PC-9 (cell line): ENCODE results near the gene HAUS5. TPM values are rescaled to one million over a fixed set of nuclear protein-coding genes. Genes with fewer than 3 reads are reported as not detected.

Experiments used
- BruUV-seq: library from RNA; stranded (reverse); fragments of 400-500 nt; replicated peaks from 2 replicates; lab custom pipeline; 2021; lab: Mats Ljungman, UMichigan
- CTCF ChIA-PET: fragments of 300-600 bp; sonication (Branson Sonifier 250); formaldehyde crosslinking; loops from one replicate; lab custom pipeline; 2022; ENCODE audit warnings: antibody characterized with exemption; lab: Charles Lee
- POLR2A ChIA-PET: fragments of 300-600 bp; sonication (Branson Sonifier 250); formaldehyde crosslinking; loops from one replicate; lab custom pipeline; 2022; ENCODE audit warnings: antibody characterized with exemption; ENCODE audit not compliant: unreplicated experiment; lab: Charles Lee
- DNase-seq, 2 experiments: peaks; one replicate each; pipeline versions ENCODE4 v3.0.0 to v3.0.0-alpha.2; 2015 to 2022; ENCODE audit warnings: mixed read lengths in 1 of 2
- H2AFZ ChIP-seq: fragments of 200-600 bp; sonication (generic); 2 replicates; pipeline ENCODE4 v1.8.1; 2017; ENCODE audit warnings: antibody characterized with exemption
- H3F3A ChIP-seq: fragments of 200-600 bp; sonication (generic); 2 replicates; pipeline ENCODE4 v1.8.1; 2017; ENCODE audit warnings: antibody characterized with exemption, mild to moderate bottlenecking, low read depth; ENCODE audit not compliant: insufficient read depth
- H3K27ac ChIP-seq: fragments of 200-600 bp; sonication (generic); 2 replicates; pipeline ENCODE4 v1.6.1; 2016; ENCODE audit warnings: mixed run types
- H3K27me3 ChIP-seq: fragments of 200-600 bp; sonication (generic); 2 replicates; pipeline ENCODE4 v1.6.1; 2016; ENCODE audit warnings: low read depth, mixed run types; ENCODE audit not compliant: insufficient read depth
- H3K36me3 ChIP-seq: fragments of 200-600 bp; sonication (generic); 2 replicates; pipeline ENCODE4 v1.6.1; 2016; ENCODE audit warnings: low read depth, mixed run types
- H3K4me1 ChIP-seq: fragments of 200-600 bp; sonication (generic); replicated peaks from 2 replicates; pipeline ENCODE4 v1.6.1; 2016; ENCODE audit warnings: mixed run types; ENCODE audit not compliant: insufficient read depth
- H3K4me2 ChIP-seq: fragments of 200-600 bp; sonication (generic); 2 replicates; pipeline ENCODE4 v1.6.1; 2017; ENCODE audit warnings: mixed run types
- H3K4me3 ChIP-seq: fragments of 200-600 bp; sonication (generic); 2 replicates; pipeline ENCODE4 v1.6.1; 2016; ENCODE audit warnings: mixed run types
- H3K79me2 ChIP-seq: fragments of 200-600 bp; sonication (generic); 2 replicates; pipeline ENCODE4 v1.6.1; 2017; ENCODE audit warnings: low read depth, mixed run types
- H3K9me2 ChIP-seq: fragments of 200-600 bp; sonication (generic); 2 replicates; pipeline ENCODE4 v1.8.1; 2017; ENCODE audit warnings: mild to moderate bottlenecking; ENCODE audit not compliant: insufficient read depth
- H3K9me3 ChIP-seq: fragments of 200-600 bp; sonication (generic); 2 replicates; pipeline ENCODE4 v1.8.1; 2016; ENCODE audit warnings: low read depth; ENCODE audit not compliant: insufficient read depth
- H4K20me1 ChIP-seq: fragments of 200-600 bp; sonication (generic); 2 replicates; pipeline ENCODE4 v1.8.1; 2017; ENCODE audit not compliant: insufficient read depth
- CTCF ChIP-seq: fragments of 200-600 bp; sonication (generic); conservative IDR thresholded peaks from 2 replicates; pipeline ENCODE4 v1.6.1; 2017; ENCODE audit warnings: mixed run types, antibody characterized with exemption, mild to moderate bottlenecking, moderate library complexity
- EZH2 ChIP-seq: fragments of 200-600 bp; sonication (generic); IDR thresholded peaks from 2 replicates; pipeline ENCODE4 v1.8.0; 2017; ENCODE audit warnings: antibody characterized with exemption, low read depth
- intact Hi-C: fragments of 100-400 bp; cut with micrococcal nuclease; formaldehyde crosslinking; loops from one replicate; pipeline ENCODE4 v1.10.0; 2022; ENCODE audit not compliant: unreplicated experiment
- total RNA-seq: library from RNA; stranded (reverse); gene quantifications from 2 replicates; pipeline ENCODE4 v1.2.3, GENCODE V29; 2021

Gene HAUS5
- total RNA-seq, 1 experiment from 2014 or later, result 21.7 TPM

- no peaks in the 10 kb centered on the region for H3K36me3 ChIP-seq
- H3K9me2 ChIP-seq, result no peaks in the 10 kb centered on the region
- H3K27ac ChIP-seq, result no peak overlapping the region
- H3K27me3 ChIP-seq, result no peaks in the 10 kb centered on the region
- CTCF ChIA-PET, result no interaction called here
- BruUV-seq, result no TSS peak
- no peaks in the 10 kb centered on the region for H4K20me1 ChIP-seq
- H3F3A ChIP-seq, result peaks cover 17% of the 10 kb centered on the region; the same call in 1 of the 2 replicates
- 0 out of 2 replicates have a peak overlapping the region, but pooled peaks have one; percentile 94 for H3K4me2 ChIP-seq
- TF ChIP-seq EZH2 (no peak), CTCF (no peak)
- POLR2A ChIA-PET, result no interaction called here
- intact Hi-C loops, result loop anchor here (5.0 kb wide), 1 partner anchor 95 kb away; the partner anchor contains the start of gene TMEM147
- H3K4me1 ChIP-seq, result peaks cover 6% of the 10 kb centered on the region
- H3K4me3 ChIP-seq, result no peak overlapping the region
- H3K79me2 ChIP-seq, result no peaks in the 10 kb centered on the region
- no peaks in the 10 kb centered on the region for H3K9me3 ChIP-seq
- no peak for DNase-seq
- no peak overlapping the region for H2AFZ ChIP-seq
These were observed 29.8 kb downstream of the HAUS5 start for GRCh38 chr19:35642312-35642711.

- no peaks in the 10 kb centered on the region for H3K9me2 ChIP-seq
- H3K27ac ChIP-seq, result no peak overlapping the region
- no peaks in the 10 kb centered on the region for H3K36me3 ChIP-seq
- peak overlapping the region; percentile 78 for H3K4me3 ChIP-seq
- H3K79me2 ChIP-seq, result no peaks in the 10 kb centered on the region
- H3F3A ChIP-seq, result peaks cover 17% of the 10 kb centered on the region; the same call in 1 of the 2 replicates
- peaks cover 6% of the 10 kb centered on the region for H3K4me1 ChIP-seq
- no peak for DNase-seq
- no peaks in the 10 kb centered on the region for H3K9me3 ChIP-seq
- ChIA-PET CTCF (no interaction called here), POLR2A (no interaction called here)
- intact Hi-C loops, result loop anchor here (5.0 kb wide), 1 partner anchor 96 kb away; the partner anchor contains the start of gene TMEM147
- peak overlapping the region; percentile 96 for H2AFZ ChIP-seq
- no TSS peak for BruUV-seq
- H4K20me1 ChIP-seq, result no peaks in the 10 kb centered on the region
- peak overlapping the region; percentile 94 for H3K4me2 ChIP-seq
- H3K27me3 ChIP-seq, result no peaks in the 10 kb centered on the region
- TF ChIP-seq CTCF (no peak), EZH2 (no peak)
These were observed 30.3 kb downstream of the HAUS5 start for GRCh38 chr19:35642798-35643254.

DNA sequence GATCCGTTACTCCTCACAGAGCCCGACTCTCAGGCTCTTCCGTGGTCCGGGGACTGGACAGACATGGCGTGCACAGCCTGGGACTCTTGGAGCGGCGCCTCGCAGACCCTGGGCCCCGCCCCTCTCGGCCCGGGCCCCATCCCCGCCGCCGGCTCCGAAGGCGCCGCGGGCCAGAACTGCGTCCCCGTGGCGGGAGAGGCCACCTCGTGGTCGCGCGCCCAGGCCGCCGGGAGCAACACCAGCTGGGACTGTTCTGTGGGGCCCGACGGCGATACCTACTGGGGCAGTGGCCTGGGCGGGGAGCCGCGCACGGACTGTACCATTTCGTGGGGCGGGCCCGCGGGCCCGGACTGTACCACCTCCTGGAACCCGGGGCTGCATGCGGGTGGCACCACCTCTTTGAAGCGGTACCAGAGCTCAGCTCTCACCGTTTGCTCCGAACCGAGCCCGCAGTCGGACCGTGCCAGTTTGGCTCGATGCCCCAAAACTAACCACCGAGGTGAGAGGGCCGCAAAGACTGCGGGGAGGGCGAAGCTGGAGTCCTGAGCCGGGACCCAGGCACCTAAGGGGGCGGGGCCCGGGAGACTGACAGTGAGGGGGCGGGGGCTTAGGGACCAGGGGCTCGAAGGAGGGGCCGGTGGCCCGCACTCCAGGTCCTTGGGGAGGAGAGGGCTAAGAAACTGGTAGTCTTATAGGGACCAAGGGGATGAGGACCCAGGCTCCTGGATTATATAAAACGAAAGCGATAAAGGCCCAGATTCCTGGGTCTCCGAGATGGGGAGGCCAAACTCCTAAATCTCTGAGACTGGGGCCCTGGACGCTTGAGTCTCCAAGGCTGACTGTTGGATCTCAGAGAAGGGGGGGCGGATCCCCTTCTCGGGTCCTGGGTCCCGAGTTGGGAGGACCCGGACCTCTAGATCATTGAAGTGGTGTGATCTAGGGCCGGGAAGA is 31.0 kb downstream of the HAUS5 start:
- peak overlapping the region; percentile 78 for H3K4me3 ChIP-seq
- H3K9me2 ChIP-seq, result no peaks in the 10 kb centered on the region
- intact Hi-C loops, result loop anchor here (2.0 to 5.0 kb wide), 2 partner anchors 73 to 96 kb away; partner anchors contain the start of gene TMEM147
- ChIA-PET POLR2A (interaction anchor here (0.5 to 1.0 kb wide), 5 partner anchors 59 to 492 kb away, joined by 4 to 11 read pairs (median 7); no protein-coding TSS in a partner anchor), CTCF (interaction anchor here (0.6 to 0.7 kb wide), 2 partner anchors 86 to 468 kb away, joined by 3 to 4 read pairs; no protein-coding TSS in a partner anchor)
- H3K79me2 ChIP-seq, result peaks cover 3% of the 10 kb centered on the region
- H3K4me2 ChIP-seq, result peak overlapping the region; percentile 94
- DNase-seq, result peak; percentile 63 to 84
- no peaks in the 10 kb centered on the region for H3K9me3 ChIP-seq
- peaks cover 6% of the 10 kb centered on the region for H3K4me1 ChIP-seq
- H3K27ac ChIP-seq, result 0 out of 2 replicates have a peak overlapping the region, but pooled peaks have one; percentile 19
- H2AFZ ChIP-seq, result peak overlapping the region; percentile 96
- H3F3A ChIP-seq, result peaks cover 17% of the 10 kb centered on the region; the same call in 1 of the 2 replicates
- no peaks in the 10 kb centered on the region for H3K27me3 ChIP-seq
- H3K36me3 ChIP-seq, result no peaks in the 10 kb centered on the region
- H4K20me1 ChIP-seq, result no peaks in the 10 kb centered on the region
- no TSS peak for BruUV-seq
- TF ChIP-seq CTCF (no peak), EZH2 (no peak)
